H1 (cell line): ENCODE measurements around the gene RANBP9. TPM values are rescaled to one million over a fixed set of nuclear protein-coding genes. Genes with fewer than 3 reads are reported as not detected.
A peak's percentile ranks its signal among the peaks of the same experiment; 100 is the strongest.

Source experiments
- ASH2L ChIP-seq: fragments of 200-600, 300-600 bp; sonication (generic); IDR thresholded peaks from one replicate; pipeline ENCODE4 v1.7.1; 2017; ENCODE audit warnings: low read length
- ATF2 ChIP-seq: IDR thresholded peaks from 2 replicates; pipeline ENCODE4 v1.6.1; 2012; ENCODE audit warnings: low read length, inconsistent platforms
- CHD1 ChIP-seq: IDR thresholded peaks from 2 replicates; pipeline ENCODE4 v1.6.1; 2012; ENCODE audit warnings: low read depth, low read length, improper control_type of control experiment
- CHD2 ChIP-seq: IDR thresholded peaks from 2 replicates; pipeline ENCODE4 v1.6.1; 2012; ENCODE audit warnings: low read length, improper control_type of control experiment
- CREB1 ChIP-seq: IDR thresholded peaks from 2 replicates; pipeline ENCODE4 v1.6.1; 2012; ENCODE audit warnings: inconsistent platforms
- CTCF ChIP-seq, 3 experiments: IDR thresholded peaks; 1 replicate in 2 of 3; 2 replicates in 1 of 3; pipeline versions ENCODE4 v1.5.1 to v1.6.1; 2011; ENCODE audit warnings: low read length in 3 of 3, mild to moderate bottlenecking in 3 of 3, inconsistent platforms in 2 of 3, low read depth in 1 of 3, moderate library complexity in 1 of 3; ENCODE audit not compliant: insufficient read depth in 1 of 3; ENCODE audit errors: control extremely low read depth in 1 of 3
- EZH2 ChIP-seq: fragments of 200-600 bp; sonication (generic); IDR thresholded peaks from 2 replicates; pipeline ENCODE4 v1.7.1; 2012; ENCODE audit warnings: low read depth, mild to moderate bottlenecking, moderate library complexity, low read length, inconsistent platforms; ENCODE audit not compliant: severe bottlenecking
- JUN ChIP-seq: IDR thresholded peaks from 2 replicates; pipeline ENCODE4 v1.6.1; 2011; ENCODE audit warnings: low read depth, mild to moderate bottlenecking, improper control_type of control experiment, low read length
- JUND ChIP-seq: IDR thresholded peaks from 2 replicates; pipeline ENCODE4 v1.6.1; 2011; ENCODE audit warnings: mild to moderate bottlenecking, improper control_type of control experiment, low read length
- KDM1A ChIP-seq: fragments of 200-600, 300-600 bp; sonication (generic); IDR thresholded peaks from 2 replicates; pipeline ENCODE4 v1.7.1; 2016; ENCODE audit warnings: mild to moderate bottlenecking, low read length, borderline replicate concordance
- MAFK ChIP-seq: IDR thresholded peaks from 2 replicates; pipeline ENCODE4 v1.6.1; 2012; ENCODE audit warnings: low read depth, mild to moderate bottlenecking, improper control_type of control experiment, low read length
- NRF1 ChIP-seq: IDR thresholded peaks from 2 replicates; pipeline ENCODE4 v1.6.1; 2011; ENCODE audit warnings: mild to moderate bottlenecking, low read depth, low read length, improper control_type of control experiment
- POU5F1 ChIP-seq: IDR thresholded peaks from 2 replicates; pipeline ENCODE4 v1.6.1; 2011; ENCODE audit warnings: low read depth, mild to moderate bottlenecking, low read length, moderate library complexity
- RNF2 ChIP-seq: fragments of 200-900, 300-1000 bp; sonication (generic); IDR thresholded peaks from 2 replicates; pipeline ENCODE4 v1.7.1; 2016; ENCODE audit warnings: borderline replicate concordance, low read depth, mild to moderate bottlenecking, antibody characterized with exemption, low read length; ENCODE audit not compliant: poor library complexity, severe bottlenecking; ENCODE audit errors: missing control alignments
- SAP30 ChIP-seq: fragments of 300-600 bp; sonication (generic); IDR thresholded peaks from 2 replicates; pipeline ENCODE4 v1.7.1; 2012; ENCODE audit warnings: low read length, moderate library complexity, mild to moderate bottlenecking, inconsistent platforms; ENCODE audit not compliant: insufficient read depth, insufficient replicate concordance
- SP4 ChIP-seq: IDR thresholded peaks from 2 replicates; pipeline ENCODE4 v1.6.1; 2012; ENCODE audit warnings: low read length, inconsistent platforms
- TBP ChIP-seq: IDR thresholded peaks from 2 replicates; pipeline ENCODE4 v1.6.1; 2011; ENCODE audit warnings: low read depth, low read length, improper control_type of control experiment
- TCF12 ChIP-seq: IDR thresholded peaks from 2 replicates; pipeline ENCODE4 v1.6.1; 2011; ENCODE audit warnings: low read depth, mild to moderate bottlenecking, low read length
- TEAD4 ChIP-seq: IDR thresholded peaks from 2 replicates; pipeline ENCODE4 v1.6.1; 2012; ENCODE audit warnings: low read depth, low read length, inconsistent platforms, mixed read lengths
- YY1 ChIP-seq: IDR thresholded peaks from 2 replicates; pipeline ENCODE4 v1.6.1; 2011; ENCODE audit warnings: low read depth, mild to moderate bottlenecking, low read length
- polyA plus RNA-seq, 7 experiments: library from polyadenylated mRNA; depleted of rRNA in 3 of 7; stranded (reverse) in 5 of 7; unstranded in 2 of 7; fragments of >200 nt in 5 of 7; fragments of 200-250 nt in 2 of 7; gene quantifications; 1 replicate in 5 of 7; 2 replicates in 1 of 7; 4 replicates in 1 of 7; pipeline versions ENCODE4 v1.2.1 to v1.2.3, GENCODE V29; 2011 to 2013; ENCODE audit warnings: missing spikeins in 2 of 7, mixed read lengths in 2 of 7
- total RNA-seq: library from RNA; stranded (reverse); fragmentation: NEBNext Ultra II Directional; extraction: Animal tissue kit (Norgen Biotek cat#: 25700); gene quantifications from 2 replicates; pipeline ENCODE4 v1.2.1, GENCODE V29; 2021

RANBP9 gene
- total and polyA plus RNA-seq, 2 of the 8 experiments (the other 6 are each of a cell fraction or from before 2014, with no cell fraction given): 13.0 to 36.7 TPM

- TF ChIP-seq NRF1 (no peak), SP4 (no peak), KDM1A (no peak), ATF2 (0 out of 2 replicates have a peak, but pooled peaks have one; percentile 30), YY1 (peak; percentile 62; the same call in 1 of the 2 replicates), CHD2 (no peak; the same call in 1 of the 2 replicates), MAFK (no peak), JUND (no peak), JUN (no peak), ASH2L (peak; percentile 97), TEAD4 (no peak), RNF2 (no peak), POU5F1 (no peak), TBP (peak; percentile 62; the same call in 1 of the 2 replicates), EZH2 (no peak), TCF12 (0 out of 2 replicates have a peak, but pooled peaks have one; percentile 37), CHD1 (no peak), CTCF (IDR thresholded peaks at IDR 0.05; ENCODE audit: control extremely low read depth in 1 of 3, insufficient read depth in 1 of 3, low read depth in 1 of 3, low read length in 3 of 3) (no peak), CREB1 (no peak), SAP30 (no peak)
These were observed at the start of gene RANBP9 (continued) for GRCh38 chr6:13711733-13712598.
